Thoracic aorta (tissue), 2 donors: Measurements from ENCODE around the gene TBX10. TPM values are rescaled to one million over a fixed set of nuclear protein-coding genes. Genes with fewer than 3 reads are reported as not detected.

Experiments
- ATAC-seq: fragments of 150-250 bp; one replicate; pipeline ENCODE4 v1.8.0; 2017; ENCODE audit warnings: low read depth; ENCODE audit not compliant: insufficient number of reproducible peaks, low FRiP score
- DNase-seq: peaks from one replicate; pipeline ENCODE4 v3.0.0-alpha.2; 2020; ENCODE audit warnings: low spot score
- H3K27ac ChIP-seq, 2 donors: fragments of 200-600 bp; sonication (generic); 1 replicate in 1 of 2; 2 replicates in 1 of 2; pipeline ENCODE4 v1.5.1; 2016; ENCODE audit warnings: mild to moderate bottlenecking in 2 of 2, moderate library complexity in 2 of 2
- H3K27me3 ChIP-seq: fragments of 200-600 bp; sonication (generic); replicated peaks from 2 replicates; pipeline ENCODE4 v1.6.0; 2016; ENCODE audit warnings: mild to moderate bottlenecking; ENCODE audit not compliant: insufficient read depth
- H3K36me3 ChIP-seq: fragments of 200-600 bp; sonication (generic); one replicate; pipeline ENCODE4 v1.5.1; 2016
- H3K4me1 ChIP-seq, 2 donors: fragments of 200-600 bp; sonication (generic); 1 replicate in 1 of 2; 2 replicates in 1 of 2; pipeline versions ENCODE4 v1.5.1 to v1.6.0; 2016; ENCODE audit warnings: low read depth in 2 of 2, mild to moderate bottlenecking in 1 of 2; ENCODE audit not compliant: control insufficient read depth in 1 of 2
- H3K4me3 ChIP-seq: fragments of 200-600 bp; sonication (generic); 2 replicates; pipeline ENCODE4 v1.5.1; 2016; ENCODE audit warnings: mild to moderate bottlenecking
- H3K9me3 ChIP-seq: fragments of 200-600 bp; sonication (generic); 2 replicates; pipeline ENCODE4 v1.5.1; 2016
- total RNA-seq, 2 donors: library from RNA; depleted of rRNA; stranded (reverse); fragments of >200 nt; gene quantifications; one replicate each; pipeline versions ENCODE4 v1.1.0 to v1.2.3, GENCODE V29; 2016
- TF ChIP-seq, protein P1 (sequence below): fragments of 200-600 bp; sonication (generic); IDR thresholded peaks from one replicate; pipeline ENCODE4 v1.5.1; 2019; ENCODE audit warnings: antibody characterized with exemption

The TBX10 gene
- total RNA-seq, 2 donors from 2014 or later: not detected

DNA sequence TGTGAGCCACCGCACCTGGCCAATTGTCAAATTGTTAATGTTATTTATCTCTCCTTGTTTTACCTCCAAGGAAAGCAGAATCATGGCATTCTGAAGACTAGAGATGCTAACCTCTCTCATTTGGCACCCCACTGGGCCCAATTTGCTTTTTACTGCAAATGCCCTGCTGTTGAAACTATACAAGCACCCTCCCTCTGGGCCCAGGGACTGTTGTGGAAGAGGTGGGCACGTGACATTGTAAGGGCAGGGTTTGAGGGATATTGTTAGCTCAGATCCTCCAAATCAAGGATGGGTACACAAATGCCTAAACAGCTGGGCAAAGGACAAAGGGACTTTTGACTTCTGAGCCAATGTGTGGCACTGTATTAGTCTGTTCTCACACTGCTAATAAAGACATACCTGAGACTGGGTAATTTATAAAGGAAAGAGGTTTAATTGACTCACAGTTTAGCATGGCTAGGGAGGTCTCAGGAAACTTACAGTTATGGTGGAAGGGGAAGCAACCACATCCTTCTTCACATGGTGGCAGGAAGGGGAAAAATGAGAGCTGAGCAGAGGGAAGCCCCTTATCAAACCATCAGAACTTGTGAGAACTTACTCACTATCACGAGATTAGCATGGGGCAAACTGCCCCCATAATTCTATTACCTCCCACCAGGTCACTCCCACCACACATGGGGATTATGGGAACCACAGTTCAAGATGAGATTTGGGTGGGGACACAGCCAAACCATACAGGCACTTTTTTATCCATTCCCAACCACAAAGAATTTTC is 41.3 kb upstream of the TBX10 start:
- H3K4me3 ChIP-seq: no peak overlapping the region
- no peak overlapping the region for H3K27ac ChIP-seq
- ATAC-seq: no peak
- no peaks in the 10 kb centered on the region for H3K36me3 ChIP-seq
- no peak for DNase-seq
- H3K27me3 ChIP-seq: no peaks in the 10 kb centered on the region
- TF ChIP-seq, protein P1, sequence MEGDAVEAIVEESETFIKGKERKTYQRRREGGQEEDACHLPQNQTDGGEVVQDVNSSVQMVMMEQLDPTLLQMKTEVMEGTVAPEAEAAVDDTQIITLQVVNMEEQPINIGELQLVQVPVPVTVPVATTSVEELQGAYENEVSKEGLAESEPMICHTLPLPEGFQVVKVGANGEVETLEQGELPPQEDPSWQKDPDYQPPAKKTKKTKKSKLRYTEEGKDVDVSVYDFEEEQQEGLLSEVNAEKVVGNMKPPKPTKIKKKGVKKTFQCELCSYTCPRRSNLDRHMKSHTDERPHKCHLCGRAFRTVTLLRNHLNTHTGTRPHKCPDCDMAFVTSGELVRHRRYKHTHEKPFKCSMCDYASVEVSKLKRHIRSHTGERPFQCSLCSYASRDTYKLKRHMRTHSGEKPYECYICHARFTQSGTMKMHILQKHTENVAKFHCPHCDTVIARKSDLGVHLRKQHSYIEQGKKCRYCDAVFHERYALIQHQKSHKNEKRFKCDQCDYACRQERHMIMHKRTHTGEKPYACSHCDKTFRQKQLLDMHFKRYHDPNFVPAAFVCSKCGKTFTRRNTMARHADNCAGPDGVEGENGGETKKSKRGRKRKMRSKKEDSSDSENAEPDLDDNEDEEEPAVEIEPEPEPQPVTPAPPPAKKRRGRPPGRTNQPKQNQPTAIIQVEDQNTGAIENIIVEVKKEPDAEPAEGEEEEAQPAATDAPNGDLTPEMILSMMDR: no peak
- no peaks in the 10 kb centered on the region for H3K9me3 ChIP-seq
- H3K4me1 ChIP-seq: no peaks in the 10 kb centered on the region

DNA sequence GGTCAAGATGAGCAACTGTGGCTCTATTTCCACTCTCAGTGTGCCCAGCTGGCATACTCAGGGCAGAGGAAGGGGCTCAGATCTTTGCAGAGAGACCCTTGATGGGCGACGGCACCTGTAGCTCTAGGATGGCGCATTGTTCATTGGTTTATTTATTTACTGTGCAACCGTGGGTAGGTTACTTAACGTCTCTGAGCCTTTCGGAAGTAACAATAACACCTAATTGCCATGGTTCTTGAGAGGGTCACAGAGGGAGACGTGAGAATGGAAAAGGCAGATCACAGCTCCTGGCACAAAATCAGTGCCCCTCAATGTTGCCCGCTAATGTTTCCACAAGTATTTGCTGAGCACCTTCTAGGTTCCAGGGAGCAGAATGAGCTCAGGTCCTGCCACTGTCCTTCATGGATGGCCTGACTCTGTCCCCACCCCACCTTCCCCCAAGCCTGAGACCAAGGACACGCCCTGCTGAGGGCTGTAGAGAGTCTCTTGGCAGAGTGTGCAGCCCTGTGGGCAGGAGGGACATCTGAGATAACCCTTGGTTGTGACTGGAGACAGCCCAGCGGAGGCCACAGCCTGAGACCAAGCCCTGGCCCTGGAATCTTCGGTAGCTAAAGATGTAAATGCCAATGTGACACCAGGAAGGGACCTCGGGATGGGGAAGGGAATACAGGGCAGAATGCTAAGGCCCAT is 35.6 kb upstream of the TBX10 start:
- H3K4me3 ChIP-seq: no peak overlapping the region
- ATAC-seq (no peak), DNase-seq (no peak)
- H3K27me3 ChIP-seq: no peaks in the 10 kb centered on the region
- no peaks in the 10 kb centered on the region for H3K4me1 ChIP-seq
- no peak overlapping the region for H3K27ac ChIP-seq
- H3K36me3 ChIP-seq: no peaks in the 10 kb centered on the region
- no peaks in the 10 kb centered on the region for H3K9me3 ChIP-seq
- TF ChIP-seq, protein P1: no peak

DNA sequence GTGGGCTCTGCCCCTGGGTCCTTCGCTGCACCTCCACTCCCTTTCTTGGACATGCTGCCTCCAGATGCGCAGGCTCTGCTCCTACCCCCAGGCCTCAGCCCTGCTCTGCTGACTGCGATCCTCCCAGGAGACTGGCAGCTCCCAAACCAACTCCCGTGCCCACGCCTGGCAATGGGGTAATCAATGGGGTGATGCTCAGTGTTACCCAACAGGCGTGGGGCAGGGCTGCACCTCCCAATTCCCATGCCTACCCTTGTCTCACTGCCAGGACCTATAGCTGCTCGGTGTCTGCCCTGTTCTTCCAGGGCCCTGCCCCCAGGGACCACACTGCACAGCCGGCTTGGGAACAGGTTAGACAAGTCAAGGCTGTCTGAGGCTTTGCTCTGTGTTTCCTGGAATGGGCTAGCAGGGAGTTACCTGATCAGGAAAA is 34.9 kb upstream of the TBX10 start, which contains the start of gene ALDH3B2:
ALDH3B2 (minus strand) TSS at position 182 of the 430 bp plus-strand sequence. CDS start 7,688 bp downstream, outside the sequence.
- Histone ChIP-seq H3K27me3 (no peaks in the 10 kb centered on the region), H3K4me1 (no peaks in the 10 kb centered on the region), H3K9me3 (no peaks in the 10 kb centered on the region), H3K36me3 (no peaks in the 10 kb centered on the region), H3K27ac (no peak within 1 kb of the TSS), H3K4me3 (no peak within 1 kb of the TSS)
- TF ChIP-seq, protein P1: no peak
- ATAC-seq: no peak
- no peak for DNase-seq

DNA sequence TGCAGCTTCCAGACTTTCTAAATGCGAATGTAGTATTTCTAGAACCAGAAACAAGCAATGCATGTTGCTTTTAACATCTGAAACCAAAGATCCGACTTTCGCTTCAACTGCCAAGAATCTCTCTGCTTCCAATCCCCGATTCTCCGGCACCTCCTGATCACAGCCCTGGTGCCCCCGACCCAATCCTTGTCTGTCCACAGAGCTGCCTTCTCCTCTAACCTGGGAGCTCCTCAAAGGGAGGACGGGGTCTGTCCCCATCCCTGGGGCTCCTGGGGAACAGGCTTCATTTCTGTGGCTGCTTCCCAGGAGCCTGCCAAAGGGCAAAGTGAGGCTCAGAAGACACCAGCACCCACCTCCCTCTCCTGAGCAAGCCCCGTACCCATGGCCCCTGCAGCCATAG is 34.3 kb upstream of the TBX10 start:
- Histone ChIP-seq H3K4me3 (no peak overlapping the region), H3K27me3 (no peaks in the 10 kb centered on the region), H3K27ac (no peak overlapping the region), H3K36me3 (no peaks in the 10 kb centered on the region), H3K4me1 (no peaks in the 10 kb centered on the region), H3K9me3 (no peaks in the 10 kb centered on the region)
- no peak for ATAC-seq
- TF ChIP-seq, protein P1: no peak
- DNase-seq: no peak

DNA sequence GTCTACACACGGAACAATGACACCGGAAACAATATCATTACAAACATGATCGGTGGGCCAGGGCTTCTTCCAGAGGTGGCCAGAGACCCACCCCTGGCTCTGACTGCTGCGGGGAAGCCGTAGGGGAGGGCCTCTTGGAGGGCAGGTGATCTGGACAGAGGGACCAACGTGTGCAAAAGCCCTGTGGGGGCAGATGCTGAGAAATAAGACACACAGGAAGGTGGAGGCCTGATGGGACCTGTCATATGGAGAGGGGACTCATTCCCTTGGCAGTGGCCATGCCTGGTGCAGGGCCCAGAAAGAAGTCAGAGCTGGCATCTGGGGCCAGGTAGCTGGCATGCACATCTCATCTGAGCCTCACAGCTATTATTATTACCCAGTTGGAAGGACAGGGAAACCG is 33.8 kb upstream of the TBX10 start:
- Histone ChIP-seq H3K9me3 (no peaks in the 10 kb centered on the region), H3K4me3 (no peak overlapping the region), H3K4me1 (no peaks in the 10 kb centered on the region), H3K27me3 (no peaks in the 10 kb centered on the region), H3K36me3 (no peaks in the 10 kb centered on the region), H3K27ac (no peak overlapping the region)
- DNase-seq (no peak), ATAC-seq (no peak)
- TF ChIP-seq, protein P1: no peak
